Measurements from ENCODE around the gene ZNF716. TPM values are rescaled to one million over a fixed set of nuclear protein-coding genes. Genes with fewer than 3 reads are reported as not detected.
"Not testable (repeated sequence)": the region's sequence is repeated elsewhere in the genome, so short reads cannot be mapped to it uniquely, and the experiment has no call there.

Gene ZNF716
- total RNA-seq, 2 donors from 2014 or later, result not detected

DNA sequence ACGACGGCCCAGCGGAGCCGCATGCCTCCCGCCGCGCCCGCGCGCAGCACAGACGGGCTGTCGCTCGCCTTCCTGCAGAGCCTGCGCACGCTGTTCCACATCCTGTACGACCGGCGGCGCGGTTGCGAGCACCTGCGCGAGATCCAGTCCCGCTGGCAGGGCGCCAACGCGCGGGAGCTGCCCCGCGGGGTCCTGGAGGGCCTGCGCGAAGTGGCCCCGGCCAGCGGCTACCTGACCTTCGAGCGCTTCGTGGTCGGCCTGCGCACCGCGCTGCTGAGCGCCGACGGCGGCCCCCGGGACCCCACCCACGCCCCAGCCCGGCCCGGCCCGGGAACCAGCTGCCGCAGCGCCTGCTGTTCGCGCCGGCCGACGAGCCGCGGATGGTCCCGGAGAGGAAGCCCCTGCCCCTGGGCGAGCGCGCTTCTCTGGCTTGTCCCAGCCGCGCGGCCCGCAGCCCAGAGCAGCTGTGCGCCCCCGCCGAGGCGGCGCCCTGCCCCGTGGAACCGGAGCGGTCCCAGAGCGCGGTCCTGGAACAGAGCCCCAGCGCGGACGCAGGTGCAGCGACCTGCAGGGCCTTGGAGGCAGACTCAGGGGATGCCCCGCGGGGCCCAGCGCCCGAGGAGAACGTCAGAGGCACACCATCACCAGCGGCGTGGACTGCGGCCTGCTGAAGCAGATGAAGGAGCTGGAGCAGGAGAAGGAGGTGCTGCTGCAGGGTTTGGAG is 25.3 kb upstream of the ZNF716 start:
- intact Hi-C loops (cut with DNase I), result no loop called here
- no peak for ATAC-seq
- DNase-seq, result no peak

DNA sequence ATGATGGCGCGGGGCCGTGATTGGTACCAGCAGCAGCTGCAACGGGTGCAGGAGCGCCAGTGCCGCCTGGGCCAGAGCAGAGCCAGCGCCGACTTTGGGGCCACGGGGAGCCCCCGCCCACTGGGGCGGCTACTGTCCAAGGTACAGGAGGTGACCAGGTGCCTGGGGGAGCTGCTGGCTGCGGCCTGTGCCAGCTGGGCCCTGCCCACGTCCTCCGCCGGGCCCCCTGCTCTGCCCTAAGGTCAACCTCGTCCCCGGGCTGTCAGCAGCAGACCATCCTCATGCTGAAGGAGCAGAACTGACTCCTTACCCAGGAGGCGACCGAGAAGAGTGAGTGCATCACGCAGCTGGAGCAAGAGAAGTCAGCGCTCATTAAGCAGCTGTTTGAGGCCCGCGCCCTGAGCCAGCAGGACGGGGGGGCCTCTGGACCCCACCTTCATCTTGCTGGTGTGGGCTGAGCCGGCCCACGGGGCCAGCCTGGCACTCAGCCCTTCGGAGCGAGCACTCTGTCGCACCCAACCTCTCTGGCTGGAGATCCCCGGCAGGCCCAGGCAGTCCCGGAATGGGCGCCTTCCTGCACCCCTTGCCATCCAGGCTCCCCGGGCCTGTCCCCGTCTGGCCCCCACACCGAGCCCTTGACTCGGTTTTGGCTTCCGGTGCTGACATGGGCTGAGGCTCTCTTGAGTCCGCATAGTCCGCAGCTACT is 24.6 kb upstream of the ZNF716 start:
- ATAC-seq (no peak), DNase-seq (no peak)
- intact Hi-C loops (cut with DNase I), result no loop called here

- intact Hi-C loops (cut with DNase I), result no loop called here
- DNase-seq (no peak), ATAC-seq (no peak)
Observed at GRCh38 chr7:57425969-57426628, 23.9 kb upstream of the ZNF716 start.

DNA sequence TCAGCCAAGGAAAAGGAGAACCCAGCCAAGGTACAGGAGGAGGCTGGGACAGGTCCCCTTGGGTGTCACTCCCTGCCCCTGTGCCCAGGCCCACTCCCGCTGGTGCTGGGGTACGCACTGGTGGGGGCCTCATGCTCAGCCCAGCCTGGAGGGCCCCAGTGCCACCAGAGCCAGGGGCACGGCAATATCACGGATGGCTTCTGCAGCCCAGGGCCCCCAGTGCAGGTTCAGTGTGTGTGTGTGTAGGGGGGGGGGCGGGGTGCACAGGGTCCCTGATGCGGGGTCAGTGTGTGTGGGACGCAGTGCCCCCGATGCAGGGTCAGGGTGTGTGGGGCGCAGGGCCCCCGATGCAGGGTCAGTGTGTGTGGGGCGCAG is 23.4 kb upstream of the ZNF716 start:
- intact Hi-C loops (cut with DNase I), result no loop called here
- ATAC-seq, result no peak
- DNase-seq, result no peak

GRCh38 chr7:57427146-57427545 is 22.8 kb upstream of the ZNF716 start:
- intact Hi-C loops (cut with DNase I), result no loop called here
- DNase-seq (no peak), ATAC-seq (no peak)

DNA sequence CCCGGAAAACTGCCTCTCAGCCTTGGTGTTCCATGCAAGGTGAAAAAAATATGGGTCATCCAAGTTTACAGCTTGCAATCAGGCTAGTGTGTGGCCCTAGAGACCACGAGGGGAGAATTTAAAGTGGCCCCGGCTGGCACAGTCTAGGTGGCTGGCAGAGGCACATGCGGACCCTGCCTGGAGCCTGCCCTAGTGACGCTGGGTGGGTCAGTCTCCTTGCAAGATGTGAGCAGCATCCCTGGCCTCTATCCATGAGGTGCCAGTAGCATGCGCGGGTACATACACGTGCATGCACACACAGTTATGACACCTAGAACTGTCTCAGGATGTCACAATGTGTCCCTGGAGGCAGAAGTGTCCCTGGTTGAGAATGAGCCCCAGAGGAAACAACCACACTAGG is 22.4 kb upstream of the ZNF716 start:
- DNase-seq (no peak), ATAC-seq (no peak)
- intact Hi-C loops (cut with DNase I), result no loop called here

- intact Hi-C loops (cut with DNase I), result no loop called here
- no peak for DNase-seq
- ATAC-seq, result no peak
Observed at GRCh38 chr7:57432583-57432982, 17.4 kb upstream of the ZNF716 start.

GRCh38 chr7:57437581-57437980 is 12.4 kb upstream of the ZNF716 start:
- no peak for DNase-seq
- intact Hi-C loops (cut with DNase I), result no loop called here
- ATAC-seq, result no peak

DNA sequence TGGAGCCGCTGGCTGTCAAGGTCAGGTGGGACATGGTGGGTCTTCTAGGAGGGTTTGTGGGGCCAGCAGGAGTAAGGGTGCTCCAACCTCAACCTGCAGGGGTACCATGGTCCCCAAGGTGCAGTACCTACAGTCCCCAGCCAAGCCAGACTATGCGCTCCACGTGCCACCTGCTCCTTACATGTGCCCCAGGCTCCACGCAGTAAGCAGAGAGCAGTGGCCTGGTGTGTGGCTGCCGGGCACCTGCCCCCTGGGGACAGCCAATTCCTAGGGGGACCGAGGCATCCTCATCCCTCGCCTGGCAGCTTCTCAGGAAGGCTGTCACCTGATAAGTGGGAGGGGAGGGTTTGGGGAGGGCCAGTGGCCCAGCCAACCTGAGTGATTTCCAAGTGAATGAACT is 11.7 kb upstream of the ZNF716 start:
- intact Hi-C loops (cut with DNase I), result no loop called here
- DNase-seq, result no peak
- ATAC-seq, result no peak

DNA sequence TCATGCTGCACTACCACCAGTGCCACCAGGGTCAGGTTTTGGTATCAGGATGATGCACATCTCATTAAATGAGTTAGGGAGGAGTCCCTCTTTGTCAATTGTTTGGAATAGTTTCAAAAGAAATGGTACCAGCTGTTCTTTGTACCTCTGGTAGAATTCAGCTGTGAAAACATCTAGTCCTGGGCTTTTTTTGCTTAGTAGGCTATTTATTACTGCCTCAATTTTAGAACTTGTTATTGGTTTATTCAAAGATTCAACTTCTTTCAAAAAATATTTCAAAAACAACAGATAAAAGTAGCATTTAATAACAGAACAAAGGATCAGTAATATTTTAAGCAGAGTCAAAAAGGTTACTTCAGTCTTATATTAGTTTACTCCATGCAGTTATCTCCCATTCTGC is 6.4 kb upstream of the ZNF716 start:
- ATAC-seq (no peak), DNase-seq (no peak)
- intact Hi-C loops (cut with DNase I), result no loop called here

DNA sequence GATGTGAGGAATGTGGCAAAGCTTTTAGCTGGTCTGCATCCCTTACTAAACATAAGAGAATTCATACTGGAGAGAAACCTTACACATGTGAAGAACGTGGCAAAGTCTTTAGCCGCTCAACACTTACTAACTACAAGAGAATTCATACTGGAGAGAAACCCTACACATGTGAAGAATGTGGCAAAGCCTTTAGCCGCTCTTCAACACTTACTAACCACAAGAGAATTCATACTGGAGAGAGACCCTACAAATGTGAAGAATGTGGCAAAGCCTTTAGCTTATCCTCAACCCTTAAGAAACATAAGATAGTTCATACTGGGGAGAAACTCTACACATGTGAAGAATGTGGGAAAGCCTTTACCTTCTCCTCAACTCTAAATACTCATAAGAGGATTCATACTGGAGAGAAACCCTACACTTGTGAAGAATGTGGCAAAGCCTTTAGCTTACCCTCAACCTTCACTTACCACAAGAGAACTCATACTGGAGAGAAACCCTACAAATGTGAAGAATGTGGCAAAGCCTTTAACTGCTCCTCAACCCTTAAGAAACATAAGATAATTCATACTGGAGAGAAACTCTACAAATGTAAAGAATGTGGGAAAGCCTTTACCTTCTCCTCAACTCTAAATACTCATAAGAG is 19.3 kb downstream of the ZNF716 start:
- ATAC-seq; intact Hi-C loops (cut with DNase I); DNase-seq: not testable (repeated sequence)

GRCh38 chr7:57480304-57480703 is 30.3 kb downstream of the ZNF716 start:
- intact Hi-C loops (cut with DNase I), result loop anchor here in 1 of 2 donors (10.0 kb wide), 1 partner anchor 176 kb away; no protein-coding TSS in a partner anchor
- ATAC-seq, DNase-seq: not testable (repeated sequence)

DNA sequence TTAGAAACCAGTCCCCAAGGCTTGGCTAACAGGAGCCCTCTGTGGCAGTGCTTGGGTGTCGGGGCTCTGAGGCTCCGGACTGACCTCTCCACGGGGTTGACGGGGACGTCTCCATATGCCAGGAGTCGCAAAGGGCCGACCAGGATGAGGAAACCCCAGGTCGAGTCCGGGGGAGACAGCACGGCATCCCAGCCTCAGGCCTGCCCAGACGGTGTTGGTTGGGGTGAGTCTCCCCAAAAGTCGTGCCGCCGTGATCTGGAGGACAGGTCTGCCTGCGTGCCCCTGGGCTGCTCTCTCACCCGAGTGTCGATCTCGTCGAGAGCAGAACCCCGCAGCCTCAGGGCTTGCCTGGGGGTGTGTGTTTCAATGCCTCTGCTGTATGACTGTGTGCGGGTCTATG is 35.0 kb downstream of the ZNF716 start:
- intact Hi-C loops (cut with DNase I), result loop anchor here in 1 of 2 donors (10.0 kb wide), 1 partner anchor 180 kb away; no protein-coding TSS in a partner anchor
- not testable (repeated sequence) for DNase-seq, ATAC-seq

DNA sequence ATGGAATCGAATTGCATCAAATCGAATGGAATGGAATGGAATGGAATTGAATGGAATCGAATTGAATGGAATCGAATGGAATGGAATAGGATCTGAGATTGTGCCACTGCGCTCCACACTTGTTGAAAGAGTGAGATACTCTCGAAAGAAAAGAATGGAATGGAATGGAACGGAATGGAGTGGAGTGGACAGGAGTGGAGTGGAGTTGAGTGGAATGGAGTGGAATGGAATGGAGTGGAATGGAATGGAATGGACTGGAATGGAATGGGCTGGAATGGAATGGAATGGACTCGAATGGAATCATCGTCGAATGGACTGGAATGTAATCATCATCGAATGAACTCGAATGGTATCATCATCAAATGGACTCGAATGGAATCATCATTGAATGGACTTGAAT is 38.0 kb downstream of the ZNF716 start:
- ATAC-seq (no peak), DNase-seq (no peak)
- intact Hi-C loops (cut with DNase I), result loop anchor here in 1 of 2 donors (10.0 kb wide), 1 partner anchor 183 kb away; no protein-coding TSS in a partner anchor

GRCh38 chr7:57495111-57495510 is 45.1 kb downstream of the ZNF716 start:
- intact Hi-C loops (cut with DNase I); ATAC-seq; DNase-seq: not testable (repeated sequence)

DNA sequence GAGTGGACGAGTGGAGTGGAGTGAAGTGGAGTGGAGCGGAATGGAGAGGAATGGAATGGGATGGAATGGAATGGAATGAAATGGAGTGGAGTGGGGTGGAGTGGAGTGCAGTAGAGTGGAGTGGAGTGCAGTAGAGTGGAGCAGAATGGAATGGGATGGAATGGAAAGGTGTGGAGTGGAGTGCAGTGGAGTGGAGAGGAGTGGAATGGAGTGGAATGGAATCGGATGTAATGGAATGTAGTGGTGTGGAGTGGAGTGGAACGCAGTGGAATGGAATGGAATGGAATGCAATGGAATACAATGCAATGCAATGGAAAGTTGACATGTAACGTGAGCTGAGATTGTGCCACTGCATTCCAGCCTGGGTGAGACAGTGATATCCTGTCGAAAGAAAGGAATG is 46.4 kb downstream of the ZNF716 start:
- DNase-seq (no peak), ATAC-seq (no peak)
- intact Hi-C loops (cut with DNase I), result no loop called here

DNA sequence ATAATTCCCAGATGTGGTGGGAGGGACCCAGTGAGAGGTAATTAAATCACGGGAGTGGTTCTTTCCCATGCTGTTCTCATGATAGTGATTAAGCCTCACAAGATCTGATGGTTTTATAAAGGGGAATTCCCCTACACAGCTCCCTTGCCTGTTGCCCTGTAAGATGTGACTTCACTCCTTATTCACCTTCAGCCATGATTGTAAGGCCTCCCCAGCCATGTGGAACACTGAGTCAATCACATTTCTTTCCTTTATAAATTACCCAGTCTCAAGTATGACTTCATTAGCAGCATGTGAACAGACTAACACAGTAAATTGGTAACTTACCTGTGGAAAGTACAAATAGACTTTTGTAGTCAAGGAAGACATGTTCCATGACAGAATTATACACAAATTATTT is 55.2 kb downstream of the ZNF716 start:
- intact Hi-C loops (cut with DNase I), result no loop called here
- DNase-seq (no peak), ATAC-seq (no peak)

Data from left cardiac atrium (tissue), 4 donors.